GM23248 (cell line): ENCODE measurements around the gene UBE2QL1.

Experiments
- EZH2 ChIP-seq: fragments of 200-600 bp; sonication (generic); IDR thresholded peaks from 2 replicates; pipeline ENCODE4 v1.6.1; 2018; ENCODE audit warnings: antibody characterized with exemption, mild to moderate bottlenecking; ENCODE audit not compliant: insufficient read depth, poor library complexity, severe bottlenecking
- EZH2phosphoT487 ChIP-seq: fragments of 200-600 bp; sonication (generic); IDR thresholded peaks from 2 replicates; pipeline ENCODE4 v1.6.1; 2018; ENCODE audit warnings: antibody characterized with exemption, moderate library complexity, mild to moderate bottlenecking, low read depth; ENCODE audit not compliant: insufficient read depth

DNA sequence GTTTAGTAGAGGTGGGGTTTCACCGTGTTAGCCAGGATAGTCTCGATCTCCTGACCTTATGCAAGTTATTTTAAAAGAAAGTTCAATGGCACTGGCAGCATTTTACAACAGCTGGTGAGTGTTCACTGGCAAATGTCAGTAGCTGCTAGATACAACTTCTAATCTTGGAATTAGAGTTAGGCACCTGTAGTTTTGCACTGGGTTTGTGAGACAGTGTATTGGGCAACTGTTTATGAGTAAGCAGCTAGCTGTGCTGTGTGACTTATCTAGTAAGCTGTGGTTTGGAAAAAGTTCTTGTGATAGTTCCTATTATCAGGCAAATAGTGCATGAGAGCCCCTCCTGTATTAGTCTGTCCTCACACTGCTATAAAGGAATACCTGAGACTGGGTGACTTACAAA is 61.5 kb downstream of the UBE2QL1 start:
- no peak for TF ChIP-seq EZH2
- TF ChIP-seq EZH2phosphoT487 = no peak
